Measurements from ENCODE around the gene HSPA1L. TPM values are rescaled to one million over a fixed set of nuclear protein-coding genes. Genes with fewer than 3 reads are reported as not detected.
A peak's percentile ranks its signal among the peaks of the same experiment; 100 is the strongest.
"Not testable (repeated sequence)": the region's sequence is repeated elsewhere in the genome, so short reads cannot be mapped to it uniquely, and the experiment has no call there.

Gene HSPA1L
- 0.86 and 1.6 TPM in 2 replicates for total RNA-seq (2022)
- percentile 33 among the genes with signal in this experiment for Bru-seq, nascent RNA
- percentile 40 among the genes with signal in this experiment for BruChase-seq, experiment 1, labeled RNA remaining after a 2-hour chase
- BruChase-seq, experiment 2, labeled RNA remaining after a 6-hour chase, result percentile 37 among the genes with signal in this experiment
- long read RNA-seq, partial matches to known transcripts, result 0 of 2 reads
- long read RNA-seq, other reads (novel, unspliced or antisense), result 2 of 2 reads

- ChIA-PET CTCF (interaction anchor here (0.5 to 1.6 kb wide), 7 partner anchors 9 to 154 kb away, joined by 3 to 11 read pairs (median 4); partner anchors contain the start of genes LSM2 and VARS1), POLR2A (interaction anchor here (0.6 to 2.3 kb wide), 28 partner anchors 9 to 1639 kb away, joined by 3 to 79 read pairs (median 4); partner anchors contain the start of genes ABHD16A, APOM, CFB and CLIC1)
- H3K4me3 Mint-ChIP-seq (ENCODE audit: unreplicated experiment), result peak within 1 kb of the TSS; percentile 89
- DNase-seq, result peak; percentile 97 to 99
- no peaks in the 10 kb centered on the region for H3K9me3 Mint-ChIP-seq (ENCODE audit: unreplicated experiment)
- Histone ChIP-seq H3K27me3 (replicated peaks; ENCODE audit: control insufficient read depth, insufficient read depth, low read length) (no peaks in the 10 kb centered on the region), H3K36me3 (ENCODE audit: control insufficient read depth, insufficient read depth, low read length) (no peaks in the 10 kb centered on the region), H3K4me1 (peaks cover 30% of the 10 kb centered on the region), H3K4me3 (ENCODE audit: low read depth, low read length) (peak within 1 kb of the TSS; percentile 38), H3K9me3 (no peaks in the 10 kb centered on the region)
- intact Hi-C loops (cut with micrococcal nuclease; ENCODE audit: unreplicated experiment), result no loop called here
- no peaks in the 10 kb centered on the region for H3K27me3 Mint-ChIP-seq (ENCODE audit: insufficient read depth, unreplicated experiment)
- peaks cover 33% of the 10 kb centered on the region for H3K36me3 Mint-ChIP-seq (ENCODE audit: insufficient read depth, unreplicated experiment)
- BruUV-seq (replicated peaks), result no TSS peak
- TF ChIP-seq, protein P1, sequence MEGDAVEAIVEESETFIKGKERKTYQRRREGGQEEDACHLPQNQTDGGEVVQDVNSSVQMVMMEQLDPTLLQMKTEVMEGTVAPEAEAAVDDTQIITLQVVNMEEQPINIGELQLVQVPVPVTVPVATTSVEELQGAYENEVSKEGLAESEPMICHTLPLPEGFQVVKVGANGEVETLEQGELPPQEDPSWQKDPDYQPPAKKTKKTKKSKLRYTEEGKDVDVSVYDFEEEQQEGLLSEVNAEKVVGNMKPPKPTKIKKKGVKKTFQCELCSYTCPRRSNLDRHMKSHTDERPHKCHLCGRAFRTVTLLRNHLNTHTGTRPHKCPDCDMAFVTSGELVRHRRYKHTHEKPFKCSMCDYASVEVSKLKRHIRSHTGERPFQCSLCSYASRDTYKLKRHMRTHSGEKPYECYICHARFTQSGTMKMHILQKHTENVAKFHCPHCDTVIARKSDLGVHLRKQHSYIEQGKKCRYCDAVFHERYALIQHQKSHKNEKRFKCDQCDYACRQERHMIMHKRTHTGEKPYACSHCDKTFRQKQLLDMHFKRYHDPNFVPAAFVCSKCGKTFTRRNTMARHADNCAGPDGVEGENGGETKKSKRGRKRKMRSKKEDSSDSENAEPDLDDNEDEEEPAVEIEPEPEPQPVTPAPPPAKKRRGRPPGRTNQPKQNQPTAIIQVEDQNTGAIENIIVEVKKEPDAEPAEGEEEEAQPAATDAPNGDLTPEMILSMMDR (IDR thresholded peaks at IDR 0.05; ENCODE audit: insufficient read depth in 1 of 2, low read depth in 1 of 2, low read length in 1 of 2, severe bottlenecking in 1 of 2, unreplicated experiment in 1 of 2), result no peak
- H3K4me1 Mint-ChIP-seq (ENCODE audit: low read depth, unreplicated experiment), result peaks cover 12% of the 10 kb centered on the region
- peak within 1 kb of the TSS; percentile 96 for H3K27ac Mint-ChIP-seq (ENCODE audit: unreplicated experiment)
Measured at GRCh38 chr6:31815025-31815838, at the start of gene HSPA1L, which contains the start of gene HSPA1A. HSPA1L (minus strand) TSS chr6:31815283; CDS start chr6:31811972, 3,311 bp downstream. HSPA1A (plus strand) TSS chr6:31815543; CDS start chr6:31815757, 214 bp downstream.

DNA sequence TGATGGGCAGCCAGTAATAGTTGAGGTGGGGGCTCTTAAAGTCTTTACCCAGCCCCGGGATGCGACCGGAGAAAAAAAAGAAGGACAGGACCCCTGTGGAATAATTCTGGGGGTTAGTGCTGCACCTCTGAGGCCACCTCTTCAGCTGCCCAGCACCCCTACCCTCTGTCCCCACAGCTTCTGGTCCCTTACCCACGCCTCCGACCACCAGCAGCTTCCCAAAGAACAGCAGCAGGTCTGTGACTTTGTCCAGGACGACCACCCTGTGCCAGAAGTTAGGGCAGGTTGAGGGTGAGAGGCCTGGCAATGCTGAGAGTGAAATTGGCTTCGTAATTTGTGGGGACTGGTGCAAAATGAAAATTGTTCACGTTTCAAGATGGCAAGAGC lies 49.7 kb upstream of the HSPA1L start:
- Mint-ChIP-seq H3K27me3 (ENCODE audit: insufficient read depth, unreplicated experiment) (no peaks in the 10 kb centered on the region), H3K36me3 (ENCODE audit: insufficient read depth, unreplicated experiment) (peaks cover 42% of the 10 kb centered on the region), H3K9me3 (ENCODE audit: unreplicated experiment) (no peaks in the 10 kb centered on the region), H3K4me1 (ENCODE audit: low read depth, unreplicated experiment) (peaks cover 24% of the 10 kb centered on the region), H3K4me3 (ENCODE audit: unreplicated experiment) (no peak overlapping the region), H3K27ac (ENCODE audit: unreplicated experiment) (no peak overlapping the region)
- Histone ChIP-seq H3K9me3 (no peaks in the 10 kb centered on the region), H3K36me3 (ENCODE audit: control insufficient read depth, insufficient read depth, low read length) (peaks cover 7% of the 10 kb centered on the region), H3K4me1 (peaks cover 14% of the 10 kb centered on the region), H3K27me3 (replicated peaks; ENCODE audit: control insufficient read depth, insufficient read depth, low read length) (no peaks in the 10 kb centered on the region), H3K4me3 (ENCODE audit: low read depth, low read length) (no peak overlapping the region)
- DNase-seq, result no peak
- TF ChIP-seq, protein P1 (IDR thresholded peaks at IDR 0.05; ENCODE audit: insufficient read depth in 1 of 2, low read depth in 1 of 2, low read length in 1 of 2, severe bottlenecking in 1 of 2, unreplicated experiment in 1 of 2), result no peak
- intact Hi-C loops (cut with micrococcal nuclease; ENCODE audit: unreplicated experiment), result loop anchor here (1.0 kb wide), 1 partner anchor 126 kb away; no protein-coding TSS in a partner anchor
- CTCF ChIA-PET, result interaction anchor here (1.5 kb wide), 1 partner anchor 58 kb away, joined by 3 read pairs; the partner anchor contains the start of gene LSM2
- BruUV-seq (replicated peaks), result no TSS peak
- POLR2A ChIA-PET, result interaction anchor here (3.3 kb wide), 1 partner anchor 38 kb away, joined by 40 read pairs; the partner anchor contains the start of gene HSPA1B

DNA sequence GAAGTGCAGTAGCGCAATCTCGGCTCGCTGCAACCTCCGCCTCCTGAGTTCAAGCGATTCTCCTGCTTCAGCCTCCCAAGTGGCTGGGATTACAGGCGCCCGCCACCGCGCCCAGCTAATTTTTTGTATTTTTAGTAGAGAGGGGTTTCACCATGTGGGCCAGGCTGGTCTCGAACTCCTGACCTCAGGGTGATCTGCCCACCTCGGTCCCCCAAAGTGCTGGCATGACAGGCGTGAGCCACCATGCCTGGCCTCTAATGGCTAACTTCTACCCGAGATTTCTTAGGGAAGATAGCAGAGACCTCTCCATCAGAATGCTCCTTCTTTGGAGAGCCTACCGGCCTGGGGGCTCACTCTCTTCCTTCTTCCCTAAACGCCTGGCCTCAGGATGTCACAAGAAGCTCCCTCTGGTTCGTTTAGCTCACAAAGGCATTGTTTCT lies 49.1 kb upstream of the HSPA1L start:
- not testable (repeated sequence) for H3K9me3 ChIP-seq; DNase-seq; BruUV-seq (replicated peaks); H3K36me3 ChIP-seq (ENCODE audit: control insufficient read depth, insufficient read depth, low read length); H3K27me3 ChIP-seq (replicated peaks; ENCODE audit: control insufficient read depth, insufficient read depth, low read length); H3K9me3 Mint-ChIP-seq (ENCODE audit: unreplicated experiment); H3K27me3 Mint-ChIP-seq (ENCODE audit: insufficient read depth, unreplicated experiment)
- Mint-ChIP-seq H3K4me1 (ENCODE audit: low read depth, unreplicated experiment) (peaks cover 24% of the 10 kb centered on the region), H3K4me3 (ENCODE audit: unreplicated experiment) (peak overlapping the region; percentile 100), H3K36me3 (ENCODE audit: insufficient read depth, unreplicated experiment) (peaks cover 48% of the 10 kb centered on the region), H3K27ac (ENCODE audit: unreplicated experiment) (peak overlapping the region; percentile 100)
- POLR2A ChIA-PET, result interaction anchor here (0.6 to 3.3 kb wide), 6 partner anchors 16 to 1145 kb away, joined by 3 to 40 read pairs (median 4); partner anchors contain the start of gene HSPA1B
- peaks cover 14% of the 10 kb centered on the region for H3K4me1 ChIP-seq
- CTCF ChIA-PET, result interaction anchor here (0.6 to 1.8 kb wide), 6 partner anchors 34 to 183 kb away, joined by 3 to 10 read pairs (median 3); partner anchors contain the start of genes LSM2, LY6G5C and VARS1
- intact Hi-C loops (cut with micrococcal nuclease; ENCODE audit: unreplicated experiment), result loop anchor here (1.0 kb wide), 1 partner anchor 125 kb away; no protein-coding TSS in a partner anchor
- peak overlapping the region; percentile 56 for H3K4me3 ChIP-seq (ENCODE audit: low read depth, low read length)
